NCI-H128 (cell line): Measurements from ENCODE around the gene NARS2.
"Not testable (repeated sequence)": the region's sequence is repeated elsewhere in the genome, so short reads cannot be mapped to it uniquely, and the experiment has no call there.

Source experiments
- DNase-seq: peaks from one replicate; lab custom pipeline; 2025; ENCODE audit not compliant: unreplicated experiment; lab: John Stamatoyannopoulos, UW

The NARS2 gene

GRCh38 chr11:78493413-78493975 is 81.2 kb downstream of the NARS2 start:
- DNase-seq, result no peak

- no peak for DNase-seq
Observed at GRCh38 chr11:78492973-78493372, 81.7 kb downstream of the NARS2 start.

- no peak for DNase-seq
Observed at GRCh38 chr11:78489184-78489583, 85.5 kb downstream of the NARS2 start.

- no peak for DNase-seq
Observed at GRCh38 chr11:78478536-78478935, 96.1 kb downstream of the NARS2 start.

GRCh38 chr11:78476066-78476465 is 98.6 kb downstream of the NARS2 start:
- no peak for DNase-seq

GRCh38 chr11:78474451-78474850 is 100.2 kb downstream of the NARS2 start:
- no peak for DNase-seq

GRCh38 chr11:78472905-78473304 is 101.8 kb downstream of the NARS2 start:
- no peak for DNase-seq

GRCh38 chr11:78472382-78472781 is 102.3 kb downstream of the NARS2 start:
- no peak for DNase-seq

- no peak for DNase-seq
Observed at GRCh38 chr11:78470861-78471442, 103.7 kb downstream of the NARS2 start.

GRCh38 chr11:78469896-78470295 is 104.8 kb downstream of the NARS2 start:
- no peak for DNase-seq

- no peak for DNase-seq
Observed at GRCh38 chr11:78467931-78468330, 106.7 kb downstream of the NARS2 start.

GRCh38 chr11:78467370-78467769 is 107.3 kb downstream of the NARS2 start:
- no peak for DNase-seq

- no peak for DNase-seq
Observed at GRCh38 chr11:78465169-78465942, 109.3 kb downstream of the NARS2 start.

- DNase-seq, result not testable (repeated sequence)
Observed at GRCh38 chr11:78464787-78465168, 109.9 kb downstream of the NARS2 start.

GRCh38 chr11:78460471-78460870 is 114.2 kb downstream of the NARS2 start:
- no peak for DNase-seq

- DNase-seq, result no peak
Observed at GRCh38 chr11:78459738-78460137, 114.9 kb downstream of the NARS2 start.

- no peak for DNase-seq
Observed at GRCh38 chr11:78457448-78457847, 117.2 kb downstream of the NARS2 start.

- DNase-seq, result no peak
Observed at GRCh38 chr11:78453140-78453935, 121.3 kb downstream of the NARS2 start.

GRCh38 chr11:78451371-78452150 is 123.1 kb downstream of the NARS2 start:
- no peak for DNase-seq

GRCh38 chr11:78450866-78451265 is 123.8 kb downstream of the NARS2 start:
- no peak for DNase-seq

GRCh38 chr11:78449866-78450265 is 124.8 kb downstream of the NARS2 start:
- DNase-seq, result no peak
